OCI-LY3 (cell line): ENCODE measurements around the gene CREB5.

Experiments
- CTCF ChIP-seq: fragments of 200-600, 300-600 bp; sonication (generic); IDR thresholded peaks from 2 replicates; pipeline ENCODE4 v1.5.1; 2014; ENCODE audit warnings: antibody characterized with exemption, low read length, low read depth
- EZH2phosphoT487 ChIP-seq: fragments of 200-600 bp; shearing (Covaris generic); IDR thresholded peaks from 2 replicates; pipeline ENCODE4 v1.6.1; 2018; ENCODE audit warnings: antibody characterized with exemption, mixed run types, low read depth

GRCh38 chr7:28414453-28414852, 2.1 kb downstream of the CREB5 start:
- TF ChIP-seq CTCF (no peak), EZH2phosphoT487 (no peak)
